Head of caudate nucleus (tissue), 42 donors: ENCODE data around the gene DAB2.

Experiments used
- DNase-seq, 42 donors: peaks; one replicate each; pipeline versions ENCODE4 v3.0.0 to v3.0.0-alpha.2; 2020 to 2021; ENCODE audit warnings: mixed read lengths in 7 of 42
- intact Hi-C: fragments of 100-400 bp; cut with DNase I; formaldehyde crosslinking; loops from one replicate; pipeline ENCODE4 v1.15.0; 2022

Gene DAB2

DNA sequence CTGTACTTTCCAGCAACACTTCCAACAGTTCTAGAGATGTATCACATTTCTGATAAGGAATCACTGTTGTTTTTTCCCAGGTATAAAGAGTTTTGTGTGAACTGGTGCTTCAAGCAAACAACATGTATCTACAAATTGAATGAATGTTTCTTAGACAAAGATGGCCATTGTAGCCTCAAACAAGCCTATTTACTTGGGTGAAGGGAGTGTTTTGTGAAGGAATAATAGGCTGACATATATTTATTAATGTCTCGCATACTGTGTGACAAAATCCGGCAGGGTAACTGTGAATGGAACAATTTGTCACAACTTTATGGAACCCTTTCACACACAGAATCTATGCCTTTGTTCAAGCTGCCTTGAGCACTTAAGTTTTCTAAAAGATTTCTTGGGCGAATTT lies 24.8 kb upstream of the DAB2 start:
- no peak for DNase-seq
- intact Hi-C loops, result no loop called here

GRCh38 chr5:39448506-39449128 lies 23.8 kb upstream of the DAB2 start:
- DNase-seq, result no peak
- intact Hi-C loops, result no loop called here

DNA sequence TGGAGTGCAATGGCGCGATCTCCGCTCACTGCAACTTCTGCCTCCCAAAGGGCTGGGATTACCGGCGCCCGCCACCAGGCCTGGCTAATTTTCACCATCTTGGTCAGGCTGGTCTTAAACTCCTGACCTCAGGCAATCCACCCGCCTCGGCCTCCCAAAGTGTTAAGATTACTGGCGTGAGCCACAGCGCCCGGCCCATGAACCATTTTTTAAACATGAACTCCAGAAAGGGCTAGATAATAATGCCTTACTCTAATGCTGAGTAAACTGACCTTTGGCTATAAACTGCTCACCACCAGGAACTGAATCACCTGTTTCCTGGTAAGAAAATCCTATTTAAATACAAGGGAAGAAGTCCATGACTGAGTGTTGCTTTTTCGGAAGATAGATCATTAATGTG lies 23.2 kb upstream of the DAB2 start:
- intact Hi-C loops, result no loop called here

GRCh38 chr5:39447059-39447458 lies 22.3 kb upstream of the DAB2 start:
- no peak for DNase-seq
- intact Hi-C loops, result no loop called here

More for the DNA sequence above, 23.2 kb upstream of the DAB2 start:
- DNase-seq, result peak in 1 of 42 donors; percentile 42

- intact Hi-C loops, result no loop called here
- DNase-seq, result no peak
Observed at GRCh38 chr5:39446231-39446630, 21.5 kb upstream of the DAB2 start.

DNA sequence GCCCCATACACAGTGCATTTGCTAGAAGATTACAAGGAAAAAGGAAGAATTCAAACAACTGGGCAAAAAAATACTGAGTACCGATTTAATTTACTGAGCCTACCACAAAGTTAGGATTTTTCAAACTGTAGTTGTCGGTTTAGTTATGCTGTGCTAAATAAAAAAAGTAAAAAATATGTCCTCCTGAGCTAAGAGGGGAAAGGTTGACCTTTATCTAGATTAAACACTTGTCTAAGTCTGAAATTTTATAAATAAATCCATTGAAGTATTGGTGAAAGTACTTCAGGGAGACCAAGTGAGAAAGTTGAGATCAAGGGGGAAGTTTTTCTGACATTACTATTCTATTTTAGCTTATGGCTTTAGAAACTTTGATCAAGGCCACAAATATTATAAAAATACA lies 19.1 kb upstream of the DAB2 start:
- no peak for DNase-seq
- intact Hi-C loops, result no loop called here

DNA sequence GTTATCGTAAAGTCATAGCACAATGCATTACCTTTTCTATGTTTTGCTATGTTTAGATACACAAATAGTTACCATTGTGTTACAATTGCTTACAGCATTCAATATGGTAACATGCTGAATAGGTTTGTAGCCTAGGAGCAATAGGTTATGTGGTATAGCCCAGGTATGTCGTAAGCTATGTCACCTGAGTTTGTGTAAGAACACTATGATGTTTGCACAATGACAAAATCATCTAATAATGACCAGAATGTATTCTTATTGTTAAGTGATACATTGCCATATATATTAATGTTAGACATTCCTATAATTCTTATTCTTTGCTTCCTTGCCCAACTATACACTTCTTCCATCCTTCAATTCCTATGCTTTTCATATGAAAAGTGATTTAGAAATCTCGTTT lies 18.2 kb upstream of the DAB2 start:
- DNase-seq, result no peak

DNA sequence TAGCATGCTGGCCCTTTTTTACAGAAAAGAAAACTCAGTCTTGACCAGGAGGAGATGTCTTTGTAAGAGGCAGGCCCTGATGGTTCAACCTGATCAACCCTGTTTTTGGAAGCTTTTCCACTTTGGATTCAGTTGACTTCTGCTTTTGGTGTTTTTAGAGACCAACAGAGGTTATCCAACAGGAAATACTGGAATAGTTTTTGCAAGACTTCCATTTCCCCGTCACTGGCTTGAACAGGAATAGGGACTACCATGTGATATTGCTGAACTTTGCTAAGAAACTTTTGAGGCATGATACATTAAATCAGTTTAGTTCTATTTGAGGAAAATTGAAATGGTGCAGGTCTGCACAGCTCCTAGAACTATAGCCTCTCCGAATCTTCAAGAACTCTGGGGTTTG lies 17.1 kb upstream of the DAB2 start:
- no peak for DNase-seq
- intact Hi-C loops, result no loop called here

More for the DNA sequence above, 18.2 kb upstream of the DAB2 start:
- intact Hi-C loops, result no loop called here

- intact Hi-C loops, result no loop called here
- no peak for DNase-seq
Observed at GRCh38 chr5:39440958-39441624, 16.3 kb upstream of the DAB2 start.

GRCh38 chr5:39440192-39440957 lies 15.6 kb upstream of the DAB2 start:
- DNase-seq, result no peak
- intact Hi-C loops, result no loop called here

DNA sequence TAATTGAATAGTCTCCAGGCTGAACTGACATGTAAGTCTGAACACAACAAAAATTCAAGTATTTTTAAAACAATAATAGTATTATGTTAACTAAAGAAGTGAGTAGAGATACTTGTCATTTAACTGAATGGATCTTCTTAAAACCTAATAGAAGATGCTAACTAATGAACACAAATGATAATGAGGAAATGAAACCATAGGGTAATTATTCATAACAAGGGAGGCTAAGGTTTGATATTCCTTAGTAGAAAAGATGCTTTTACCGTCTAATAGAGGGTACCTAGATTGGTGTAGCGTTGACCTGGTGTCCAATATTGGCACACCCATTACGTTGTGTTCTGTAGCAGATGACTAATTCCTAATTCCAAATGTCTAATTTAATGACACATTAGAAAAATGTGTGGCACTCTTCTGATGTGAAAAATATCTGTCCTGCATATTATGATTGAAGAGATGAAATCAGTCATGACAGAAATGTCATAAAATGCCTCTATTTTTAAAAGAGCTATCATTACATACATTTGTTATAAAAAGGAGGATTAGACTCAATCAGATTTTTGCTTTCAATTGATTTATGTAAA lies 14.9 kb upstream of the DAB2 start:
- intact Hi-C loops, result no loop called here
- DNase-seq, result no peak

DNA sequence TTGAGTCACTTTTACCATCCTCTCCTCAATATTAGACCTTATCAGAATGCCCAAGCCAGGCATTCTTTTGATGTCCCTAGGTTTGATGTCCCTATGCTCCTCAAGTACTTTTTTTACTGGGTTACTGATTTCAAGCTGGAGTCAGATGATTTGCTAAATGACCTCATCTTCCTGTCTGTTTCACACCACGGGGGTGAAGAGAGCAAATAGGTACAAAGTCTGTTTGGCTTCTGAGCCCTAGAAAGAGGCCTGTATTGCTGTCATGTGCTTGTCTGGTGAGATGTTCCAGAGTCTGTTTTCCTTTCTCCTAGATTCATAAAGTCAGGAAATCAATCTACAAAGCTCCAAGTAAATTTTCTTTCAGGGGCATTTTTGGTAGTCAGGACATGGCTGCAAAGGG lies 12.7 kb upstream of the DAB2 start:
- no peak for DNase-seq
- intact Hi-C loops, result no loop called here

- intact Hi-C loops, result no loop called here
Observed at GRCh38 chr5:39433848-39434247, 9.1 kb upstream of the DAB2 start.

DNA sequence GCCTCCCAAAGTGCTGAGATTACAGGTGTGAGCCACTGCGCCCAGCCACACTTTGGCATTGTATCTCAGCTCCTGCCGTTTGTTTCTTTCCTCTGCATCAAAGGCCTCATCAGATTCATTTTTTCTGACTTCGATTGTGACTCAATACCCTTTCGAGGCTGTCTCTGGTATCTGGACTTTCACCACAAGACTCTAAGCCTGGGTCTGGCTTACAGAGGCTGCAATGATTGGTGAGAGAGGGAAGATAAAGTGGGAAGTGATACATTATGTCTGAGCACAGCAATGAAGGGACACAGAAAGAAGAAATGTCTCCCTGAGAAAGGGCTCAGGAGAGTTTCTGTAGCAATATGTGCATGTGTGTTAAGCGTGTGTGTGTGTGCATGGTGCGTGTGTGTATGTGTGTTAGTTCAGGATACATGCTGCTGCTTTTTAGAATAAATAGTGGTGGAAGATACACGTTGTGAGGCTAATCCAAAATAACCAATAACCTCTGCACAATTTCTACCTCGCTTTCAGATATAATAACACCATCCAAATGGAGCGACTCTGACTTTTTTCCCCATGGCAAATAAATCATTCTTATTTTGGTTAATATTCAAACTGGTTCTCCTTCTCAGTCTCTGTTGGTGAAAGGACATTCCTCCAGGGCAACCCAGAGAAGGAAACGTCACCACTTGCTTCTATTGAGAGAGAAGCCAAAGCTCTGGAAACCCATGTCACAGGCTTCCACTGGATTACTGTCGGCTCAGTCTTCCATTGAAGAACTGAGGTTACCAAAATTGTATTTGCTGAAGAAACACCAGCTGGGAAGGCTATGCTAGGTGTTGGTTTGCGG lies 8.1 kb upstream of the DAB2 start:
- no peak for DNase-seq

More at GRCh38 chr5:39433848-39434247, 9.1 kb upstream of the DAB2 start:
- DNase-seq, result no peak

DNA sequence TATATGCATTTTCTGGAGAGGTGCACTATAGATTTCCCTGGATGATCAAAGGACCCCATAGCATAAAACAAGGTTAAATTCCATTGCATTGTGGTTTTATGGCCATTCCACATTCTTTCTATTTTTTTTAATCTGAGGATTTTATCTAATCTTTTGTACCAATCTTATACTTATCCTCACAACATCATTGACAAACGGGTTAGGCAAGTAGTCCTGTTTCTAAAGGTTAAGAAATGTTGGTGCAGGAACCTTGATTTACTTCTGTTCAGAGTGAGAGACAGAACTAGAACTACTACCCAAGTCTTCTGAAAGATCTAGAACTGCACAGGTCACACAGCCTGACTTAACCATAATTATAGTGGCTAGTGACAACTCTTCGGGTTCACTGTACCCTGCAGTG lies 5.7 kb upstream of the DAB2 start:
- intact Hi-C loops, result no loop called here
- no peak for DNase-seq

More for the DNA sequence above, 8.1 kb upstream of the DAB2 start:
- intact Hi-C loops, result no loop called here

DNA sequence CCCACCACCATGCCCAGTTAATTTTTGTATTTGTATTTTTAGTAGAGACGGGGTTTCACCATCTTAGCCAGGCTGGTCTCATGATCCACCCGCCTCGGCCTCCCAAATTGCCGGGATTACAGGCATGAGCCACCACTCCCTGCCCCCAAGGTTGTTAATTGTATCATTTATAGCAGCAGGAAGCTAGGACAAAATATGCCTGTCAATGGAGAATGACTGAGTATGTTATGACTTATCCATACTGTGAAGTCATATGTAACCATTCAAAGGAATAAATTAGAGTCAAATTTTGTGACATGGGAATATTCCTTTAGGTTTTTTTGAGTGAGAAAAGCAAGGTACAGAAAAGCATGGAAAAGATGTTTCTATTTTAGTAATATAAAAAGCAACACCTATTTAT lies 3.9 kb upstream of the DAB2 start:
- no peak for DNase-seq
- intact Hi-C loops, result no loop called here

DNA sequence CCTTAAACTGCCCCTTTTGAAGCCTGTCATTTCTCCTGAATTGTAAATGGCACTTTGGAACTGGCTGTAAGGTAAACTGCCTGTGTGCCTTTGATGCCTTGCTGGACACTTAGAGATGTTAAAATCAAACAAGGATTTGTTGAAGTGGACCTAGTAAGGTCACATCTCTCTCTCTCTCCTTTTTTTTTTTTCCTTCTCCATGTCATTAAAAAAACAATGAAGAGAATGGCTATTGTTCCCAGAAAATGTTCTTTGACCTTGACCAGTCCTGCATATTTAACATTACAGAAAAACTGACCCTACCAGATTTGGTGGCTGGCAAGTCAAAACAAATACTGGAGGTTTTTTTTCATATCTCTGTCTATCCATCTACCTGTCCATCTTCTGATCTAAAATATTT lies 2.9 kb upstream of the DAB2 start:
- no peak for DNase-seq
- intact Hi-C loops, result no loop called here

DNA sequence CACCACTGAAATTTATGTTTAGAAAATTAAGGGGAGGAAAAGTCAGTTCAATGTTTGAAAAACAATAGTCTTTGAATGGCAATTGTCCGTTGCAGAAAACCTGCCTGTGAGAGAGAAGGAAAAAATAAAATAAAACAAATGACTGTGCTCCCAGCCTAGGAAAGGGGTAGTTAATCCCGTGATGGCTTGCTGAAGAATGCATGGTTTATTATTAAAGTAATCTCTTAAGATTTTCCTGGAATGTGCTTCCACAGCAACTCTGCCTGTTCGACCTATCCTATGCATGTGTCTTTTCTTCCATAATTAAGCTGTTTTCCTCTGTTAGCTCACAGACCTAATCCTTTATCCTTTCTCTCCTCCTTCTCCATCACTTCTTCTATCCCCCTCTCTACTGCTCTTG lies 2.4 kb upstream of the DAB2 start:
- DNase-seq, result no peak
- intact Hi-C loops, result no loop called here

DNA sequence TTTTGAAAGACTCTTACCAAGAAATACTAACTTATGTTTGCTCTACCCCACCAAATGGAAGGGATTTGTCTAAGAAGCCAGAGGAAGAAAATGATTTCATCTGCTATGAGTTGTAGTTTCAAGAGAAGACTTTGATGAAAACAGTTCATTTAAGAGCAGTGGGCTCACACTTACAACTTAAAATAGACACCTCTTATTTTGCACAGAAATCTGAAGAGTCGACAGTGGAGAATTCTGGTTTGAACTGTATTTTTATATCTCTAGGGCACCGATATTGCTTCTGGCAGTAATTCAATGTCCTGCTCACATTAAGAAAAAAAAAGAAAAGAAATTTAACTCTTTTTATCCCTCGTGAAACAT lies 1.9 kb upstream of the DAB2 start:
- DNase-seq, result no peak
- intact Hi-C loops, result no loop called here
